ENCODE results near the gene PRKN.

Gene PRKN

DNA sequence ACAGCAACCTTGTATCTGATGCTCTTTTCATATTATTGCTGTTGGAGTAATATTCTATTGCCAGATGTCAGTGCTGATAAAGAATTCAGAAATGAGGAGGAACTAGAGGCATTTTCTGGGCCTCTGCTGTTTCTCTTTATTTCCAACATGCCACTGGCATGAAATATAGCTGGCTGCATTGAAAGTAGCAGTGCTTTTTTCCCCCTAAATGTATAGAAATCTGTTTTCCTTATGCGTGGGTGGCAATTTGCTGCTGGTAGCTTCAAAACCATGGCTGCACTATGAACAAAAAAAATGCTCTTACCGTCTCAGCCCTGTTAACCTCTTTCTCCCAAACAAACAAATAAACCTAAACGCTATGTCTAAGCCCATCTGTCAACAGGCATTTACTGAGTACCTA lies 1011.4 kb downstream of the PRKN start:
- Histone ChIP-seq H3K9ac (ENCODE audit: low read length) (no peak overlapping the region), H3K4me3 (ENCODE audit: low read depth in 1 of 2, low read length in 2 of 2) (no peak overlapping the region)

DNA sequence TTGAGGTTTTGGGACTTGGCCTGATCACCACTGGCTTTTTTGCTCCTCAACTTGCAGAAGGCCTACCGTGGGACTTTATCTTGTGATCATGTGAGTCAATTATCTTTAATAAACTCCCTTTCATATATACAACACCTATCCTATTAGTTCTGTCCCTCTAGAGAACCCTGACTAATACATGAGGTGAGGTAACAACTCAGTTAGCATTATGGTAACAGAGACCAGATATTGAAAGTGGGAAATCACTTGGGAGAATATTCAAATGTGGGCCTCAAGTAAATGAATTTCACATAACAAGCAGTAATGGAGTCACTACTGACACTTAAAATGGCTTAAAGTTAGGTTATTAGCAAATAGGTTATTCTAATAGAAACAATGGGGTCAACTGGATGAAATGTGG lies 1015.6 kb downstream of the PRKN start:
- H3K9me3 ChIP-seq (ENCODE audit: low read length): no peaks in the 10 kb centered on the region
- H3K36me3 ChIP-seq (ENCODE audit: insufficient read depth, low read length): no peaks in the 10 kb centered on the region
- no peak overlapping the region for H3K4me3 ChIP-seq (ENCODE audit: low read depth in 1 of 2, low read length in 2 of 2)
- no peak overlapping the region for H3K9ac ChIP-seq (ENCODE audit: low read length)
- no peak overlapping the region for H3K27ac ChIP-seq (ENCODE audit: low read depth, low read length)
- H3K4me1 ChIP-seq (ENCODE audit: insufficient read depth, low read length): no peaks in the 10 kb centered on the region
- no peaks in the 10 kb centered on the region for H3K27me3 ChIP-seq (ENCODE audit: control insufficient read depth in 1 of 2, insufficient read depth in 2 of 2, low read length in 2 of 2)

More for the DNA sequence above, 1011.4 kb downstream of the PRKN start:
- no peaks in the 10 kb centered on the region for H3K9me3 ChIP-seq (ENCODE audit: low read length)
- H3K36me3 ChIP-seq (ENCODE audit: insufficient read depth, low read length): no peaks in the 10 kb centered on the region
- no peaks in the 10 kb centered on the region for H3K4me1 ChIP-seq (ENCODE audit: insufficient read depth, low read length)
- no peaks in the 10 kb centered on the region for H3K27me3 ChIP-seq (ENCODE audit: control insufficient read depth in 1 of 2, insufficient read depth in 2 of 2, low read length in 2 of 2)
- no peak overlapping the region for H3K27ac ChIP-seq (ENCODE audit: low read depth, low read length)

GRCh38 chr6:161711515-161711914 lies 1016.1 kb downstream of the PRKN start:
- no peaks in the 10 kb centered on the region for H3K36me3 ChIP-seq (ENCODE audit: insufficient read depth, low read length)
- H3K9me3 ChIP-seq (ENCODE audit: low read length): no peaks in the 10 kb centered on the region
- H3K27ac ChIP-seq (ENCODE audit: low read depth, low read length): no peak overlapping the region
- no peaks in the 10 kb centered on the region for H3K4me1 ChIP-seq (ENCODE audit: insufficient read depth, low read length)
- no peaks in the 10 kb centered on the region for H3K27me3 ChIP-seq (ENCODE audit: control insufficient read depth in 1 of 2, insufficient read depth in 2 of 2, low read length in 2 of 2)
- no peak overlapping the region for H3K9ac ChIP-seq (ENCODE audit: low read length)
- H3K4me3 ChIP-seq (ENCODE audit: low read depth in 1 of 2, low read length in 2 of 2): no peak overlapping the region

- Histone ChIP-seq H3K9ac (ENCODE audit: low read length) (no peak overlapping the region), H3K27me3 (ENCODE audit: control insufficient read depth in 1 of 2, insufficient read depth in 2 of 2, low read length in 2 of 2) (no peaks in the 10 kb centered on the region), H3K4me3 (ENCODE audit: low read depth in 1 of 2, low read length in 2 of 2) (no peak overlapping the region), H3K4me1 (ENCODE audit: insufficient read depth, low read length) (no peaks in the 10 kb centered on the region), H3K9me3 (ENCODE audit: low read length) (no peaks in the 10 kb centered on the region), H3K36me3 (ENCODE audit: insufficient read depth, low read length) (no peaks in the 10 kb centered on the region), H3K27ac (ENCODE audit: low read depth, low read length) (no peak overlapping the region)
These were observed 1016.9 kb downstream of the PRKN start for GRCh38 chr6:161710698-161711097.

DNA sequence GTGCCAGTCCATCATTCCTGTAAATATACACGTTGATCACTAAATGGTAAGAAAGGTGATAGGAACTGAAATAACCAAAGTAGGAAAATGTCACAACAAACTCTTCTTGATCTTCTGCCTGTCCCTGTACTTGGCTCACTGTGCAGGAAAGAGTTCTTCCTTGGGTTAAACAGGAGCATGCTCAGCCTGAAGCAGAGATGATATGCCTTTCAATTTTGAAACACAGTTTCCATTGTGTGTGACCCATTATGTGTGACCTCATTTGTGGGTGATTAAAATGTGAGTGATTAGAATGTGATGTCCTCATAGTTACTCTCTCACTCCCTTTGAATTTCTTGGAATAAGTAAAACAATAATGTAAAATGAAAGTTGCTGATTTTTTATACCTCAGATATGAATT lies 1026.5 kb downstream of the PRKN start:
- Histone ChIP-seq H3K27me3 (ENCODE audit: control insufficient read depth in 1 of 2, insufficient read depth in 2 of 2, low read length in 2 of 2) (no peaks in the 10 kb centered on the region), H3K27ac (ENCODE audit: low read depth, low read length) (no peak overlapping the region), H3K4me1 (ENCODE audit: insufficient read depth, low read length) (no peaks in the 10 kb centered on the region), H3K9ac (ENCODE audit: low read length) (no peak overlapping the region), H3K4me3 (ENCODE audit: low read depth in 1 of 2, low read length in 2 of 2) (no peak overlapping the region), H3K36me3 (ENCODE audit: insufficient read depth, low read length) (no peaks in the 10 kb centered on the region), H3K9me3 (ENCODE audit: low read length) (no peaks in the 10 kb centered on the region)

- Histone ChIP-seq H3K27ac (ENCODE audit: low read depth, low read length) (no peak overlapping the region), H3K9me3 (ENCODE audit: low read length) (no peaks in the 10 kb centered on the region), H3K4me3 (ENCODE audit: low read depth in 1 of 2, low read length in 2 of 2) (no peak overlapping the region), H3K27me3 (ENCODE audit: control insufficient read depth in 1 of 2, insufficient read depth in 2 of 2, low read length in 2 of 2) (no peaks in the 10 kb centered on the region), H3K36me3 (ENCODE audit: insufficient read depth, low read length) (no peaks in the 10 kb centered on the region), H3K9ac (ENCODE audit: low read length) (no peak overlapping the region), H3K4me1 (ENCODE audit: insufficient read depth, low read length) (no peaks in the 10 kb centered on the region)
These were observed 1030.8 kb downstream of the PRKN start for GRCh38 chr6:161696801-161697200.

DNA sequence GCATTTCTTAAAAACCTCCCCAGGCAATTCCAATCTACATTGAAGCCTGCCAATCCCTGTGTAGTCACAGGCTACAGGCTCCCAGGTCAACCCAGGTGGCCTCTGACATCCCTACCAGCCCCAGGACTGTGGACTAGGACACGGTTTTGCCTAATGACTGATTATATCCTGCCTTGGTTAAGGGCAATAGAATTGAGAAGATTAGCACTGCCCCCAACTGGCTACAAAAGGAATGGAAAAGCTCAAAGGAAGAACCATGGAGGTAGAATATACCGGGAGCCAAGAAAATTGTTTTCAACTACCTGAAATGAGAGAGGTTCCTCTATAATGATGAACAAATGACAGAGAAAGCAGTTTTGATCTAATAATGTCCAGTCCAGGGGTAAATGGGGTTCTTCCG lies 1032.6 kb downstream of the PRKN start:
- no peaks in the 10 kb centered on the region for H3K4me1 ChIP-seq (ENCODE audit: insufficient read depth, low read length)
- no peaks in the 10 kb centered on the region for H3K36me3 ChIP-seq (ENCODE audit: insufficient read depth, low read length)
- H3K27me3 ChIP-seq (ENCODE audit: control insufficient read depth in 1 of 2, insufficient read depth in 2 of 2, low read length in 2 of 2): no peaks in the 10 kb centered on the region
- no peak overlapping the region for H3K9ac ChIP-seq (ENCODE audit: low read length)
- no peak overlapping the region for H3K4me3 ChIP-seq (ENCODE audit: low read depth in 1 of 2, low read length in 2 of 2)
- H3K9me3 ChIP-seq (ENCODE audit: low read length): no peaks in the 10 kb centered on the region
- H3K27ac ChIP-seq (ENCODE audit: low read depth, low read length): no peak overlapping the region

DNA sequence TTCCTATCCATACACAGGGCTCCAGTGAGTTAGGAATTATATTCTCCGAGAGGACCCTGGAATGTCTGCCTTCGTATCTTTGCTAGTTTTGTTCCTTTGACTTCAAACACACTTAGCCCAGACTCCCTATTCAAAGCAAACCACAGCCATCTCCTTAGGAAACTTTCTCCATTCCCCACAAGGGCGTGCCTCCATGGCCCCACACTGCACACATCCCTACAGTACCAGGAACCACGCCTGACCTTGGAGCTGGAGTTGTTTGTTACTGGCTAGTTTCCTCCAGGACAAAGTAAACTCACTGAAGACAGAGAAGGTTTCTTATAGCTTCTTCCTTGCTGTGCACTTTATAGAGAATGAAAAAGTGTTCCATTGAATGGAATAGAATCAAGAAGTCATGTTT lies 1040.9 kb downstream of the PRKN start:
- Histone ChIP-seq H3K4me3 (ENCODE audit: low read depth in 1 of 2, low read length in 2 of 2) (no peak overlapping the region), H3K9me3 (ENCODE audit: low read length) (no peaks in the 10 kb centered on the region), H3K4me1 (ENCODE audit: insufficient read depth, low read length) (no peaks in the 10 kb centered on the region), H3K36me3 (ENCODE audit: insufficient read depth, low read length) (no peaks in the 10 kb centered on the region), H3K27me3 (ENCODE audit: control insufficient read depth in 1 of 2, insufficient read depth in 2 of 2, low read length in 2 of 2) (no peaks in the 10 kb centered on the region), H3K27ac (ENCODE audit: low read depth, low read length) (no peak overlapping the region), H3K9ac (ENCODE audit: low read length) (no peak overlapping the region)

GRCh38 chr6:161684731-161685475 lies 1042.7 kb downstream of the PRKN start:
- no peak overlapping the region for H3K9ac ChIP-seq (ENCODE audit: low read length)
- H3K27me3 ChIP-seq (ENCODE audit: control insufficient read depth in 1 of 2, insufficient read depth in 2 of 2, low read length in 2 of 2): no peaks in the 10 kb centered on the region
- H3K4me1 ChIP-seq (ENCODE audit: insufficient read depth, low read length): no peaks in the 10 kb centered on the region
- H3K27ac ChIP-seq (ENCODE audit: low read depth, low read length): no peak overlapping the region
- H3K9me3 ChIP-seq (ENCODE audit: low read length): no peaks in the 10 kb centered on the region
- H3K4me3 ChIP-seq (ENCODE audit: low read depth in 1 of 2, low read length in 2 of 2): no peak overlapping the region
- no peaks in the 10 kb centered on the region for H3K36me3 ChIP-seq (ENCODE audit: insufficient read depth, low read length)

DNA sequence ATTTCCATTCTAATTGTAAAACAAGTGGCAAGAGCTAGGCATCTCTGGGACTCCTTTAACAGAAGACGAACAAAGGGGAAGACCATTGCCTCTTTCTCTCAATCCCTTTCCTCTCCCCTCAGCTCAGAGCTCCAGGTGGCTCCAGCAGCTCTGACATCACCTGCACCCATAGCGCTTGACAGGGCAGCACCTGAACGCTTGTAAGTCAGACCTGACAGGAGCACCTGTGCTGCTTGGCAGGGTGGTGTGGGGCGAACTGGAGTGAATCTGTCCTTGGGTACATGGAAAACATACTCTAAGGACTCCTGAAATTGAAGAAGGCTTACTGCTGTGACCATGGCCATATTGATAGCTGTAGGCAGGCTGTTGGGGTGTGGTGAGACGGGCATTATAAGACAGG lies 1044.2 kb downstream of the PRKN start:
- no peaks in the 10 kb centered on the region for H3K36me3 ChIP-seq (ENCODE audit: insufficient read depth, low read length)
- H3K9ac ChIP-seq (ENCODE audit: low read length): no peak overlapping the region
- no peaks in the 10 kb centered on the region for H3K4me1 ChIP-seq (ENCODE audit: insufficient read depth, low read length)
- H3K27me3 ChIP-seq (ENCODE audit: control insufficient read depth in 1 of 2, insufficient read depth in 2 of 2, low read length in 2 of 2): no peaks in the 10 kb centered on the region
- no peak overlapping the region for H3K4me3 ChIP-seq (ENCODE audit: low read depth in 1 of 2, low read length in 2 of 2)
- no peak overlapping the region for H3K27ac ChIP-seq (ENCODE audit: low read depth, low read length)
- H3K9me3 ChIP-seq (ENCODE audit: low read length): no peaks in the 10 kb centered on the region

DNA sequence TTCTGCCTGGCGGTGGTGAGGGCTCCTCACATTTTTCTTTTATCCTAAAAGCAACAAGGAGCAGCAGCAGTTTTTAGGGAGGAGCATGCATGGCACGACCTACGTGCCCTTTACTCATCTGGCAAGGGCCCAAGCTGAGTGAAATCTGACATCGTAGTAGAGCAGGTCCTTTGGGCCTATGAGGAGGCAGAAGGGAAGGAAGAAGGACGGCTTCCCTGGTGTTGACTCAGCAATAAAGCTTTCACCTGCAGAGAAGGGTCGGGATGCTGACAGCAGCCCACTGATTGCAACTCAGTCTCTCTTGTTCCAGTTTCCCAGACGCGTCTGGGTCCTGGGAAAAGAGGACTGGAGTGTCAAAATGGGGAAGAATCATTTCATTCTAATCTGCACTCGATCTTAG lies 1044.6 kb downstream of the PRKN start:
- Histone ChIP-seq H3K36me3 (ENCODE audit: insufficient read depth, low read length) (no peaks in the 10 kb centered on the region), H3K27me3 (ENCODE audit: control insufficient read depth in 1 of 2, insufficient read depth in 2 of 2, low read length in 2 of 2) (no peaks in the 10 kb centered on the region), H3K27ac (ENCODE audit: low read depth, low read length) (no peak overlapping the region), H3K9me3 (ENCODE audit: low read length) (no peaks in the 10 kb centered on the region), H3K4me1 (ENCODE audit: insufficient read depth, low read length) (no peaks in the 10 kb centered on the region), H3K4me3 (ENCODE audit: low read depth in 1 of 2, low read length in 2 of 2) (no peak overlapping the region), H3K9ac (ENCODE audit: low read length) (no peak overlapping the region)

- no peaks in the 10 kb centered on the region for H3K4me1 ChIP-seq (ENCODE audit: insufficient read depth, low read length)
- H3K9me3 ChIP-seq (ENCODE audit: low read length): no peaks in the 10 kb centered on the region
- H3K4me3 ChIP-seq (ENCODE audit: low read depth in 1 of 2, low read length in 2 of 2): no peak overlapping the region
- H3K9ac ChIP-seq (ENCODE audit: low read length): no peak overlapping the region
- no peaks in the 10 kb centered on the region for H3K36me3 ChIP-seq (ENCODE audit: insufficient read depth, low read length)
- H3K27ac ChIP-seq (ENCODE audit: low read depth, low read length): no peak overlapping the region
- H3K27me3 ChIP-seq (ENCODE audit: control insufficient read depth in 1 of 2, insufficient read depth in 2 of 2, low read length in 2 of 2): no peaks in the 10 kb centered on the region
These were observed 1047.5 kb downstream of the PRKN start for GRCh38 chr6:161679980-161680538.
